HL-60/S4 (cell line): ENCODE data around the gene ALK.

Source experiments
- in situ Hi-C: fragments of 300-500 bp; cut with MboI; formaldehyde crosslinking; loops from 2 replicates; pipeline ENCODE4 v1.14.3; 2022; ENCODE audit warnings: low sequenced_read_pairs

Gene ALK

DNA sequence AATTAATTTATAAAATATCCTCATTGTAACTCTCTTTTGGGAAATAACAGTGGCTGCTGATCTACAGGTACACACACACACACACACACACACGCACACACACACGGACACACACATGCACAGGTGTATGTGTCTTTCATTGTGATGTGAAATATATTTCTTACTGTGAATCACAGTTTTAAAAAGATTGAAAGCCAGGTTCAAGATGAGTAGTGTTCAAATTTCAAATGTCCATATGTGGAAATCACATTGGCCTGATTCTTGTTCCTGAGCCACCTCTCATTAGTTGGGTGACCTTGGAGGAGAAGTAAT lies 372.4 kb downstream of the ALK start:
- in situ Hi-C loops, result no loop called here

GRCh38 chr2:29544917-29545316 lies 376.5 kb downstream of the ALK start:
- in situ Hi-C loops, result no loop called here

DNA sequence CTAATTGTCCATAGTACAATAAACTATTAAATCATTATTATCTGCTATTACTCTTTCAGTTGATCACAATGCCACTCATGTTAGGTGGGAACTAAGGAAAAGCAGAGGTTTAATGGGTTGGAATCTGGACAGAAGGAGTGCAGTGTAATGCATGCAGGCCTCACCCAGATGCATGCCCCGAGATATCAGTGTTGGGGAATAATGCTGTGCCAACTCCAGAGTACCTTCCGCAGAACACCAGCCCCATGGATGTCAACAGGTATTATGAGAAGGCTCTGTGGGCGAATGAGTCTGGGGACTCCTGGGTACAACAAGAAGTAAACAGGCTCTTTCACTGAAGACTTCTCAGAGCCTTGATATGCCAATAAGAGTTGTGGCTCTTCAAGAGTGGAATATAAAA lies 377.4 kb downstream of the ALK start:
- in situ Hi-C loops, result no loop called here

DNA sequence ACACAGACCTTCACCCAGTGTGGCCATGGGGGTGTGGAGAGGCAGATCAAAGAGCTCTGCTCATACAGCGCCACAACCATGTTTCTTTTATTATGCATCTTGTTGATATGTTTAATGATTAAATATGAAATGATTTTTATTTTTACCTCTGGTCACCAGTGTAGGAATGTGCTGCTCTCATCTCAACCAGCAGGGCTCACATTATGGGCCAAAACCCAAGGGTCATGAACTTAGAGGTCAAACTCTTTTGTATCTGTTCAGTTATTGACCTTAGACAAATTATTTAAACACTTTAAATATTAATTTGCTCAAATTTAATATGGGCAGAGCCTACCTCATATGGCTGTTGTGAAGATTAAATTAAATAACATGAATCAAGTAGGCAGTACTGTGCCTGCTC lies 386.2 kb downstream of the ALK start:
- in situ Hi-C loops, result no loop called here

DNA sequence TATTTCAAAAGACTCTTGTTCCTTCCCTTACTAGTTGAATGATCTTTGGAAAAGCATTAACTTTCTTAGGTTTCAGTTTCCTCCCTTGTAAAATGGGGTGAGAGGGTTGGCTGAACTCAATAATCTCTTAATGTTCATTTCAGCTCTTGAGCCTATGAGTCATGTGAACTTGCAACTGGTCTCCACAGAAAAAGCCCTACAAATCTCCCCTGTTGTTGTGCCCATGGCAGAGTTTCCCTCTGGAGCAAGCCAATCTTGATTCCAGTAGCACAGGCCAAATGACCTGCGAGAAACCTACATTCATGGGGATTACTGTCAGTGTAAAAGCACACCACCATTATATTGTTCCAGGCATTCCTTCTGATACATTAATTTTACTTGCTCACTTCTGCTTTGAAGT lies 388.9 kb downstream of the ALK start:
- in situ Hi-C loops, result no loop called here

- in situ Hi-C loops, result no loop called here
These were observed 389.8 kb downstream of the ALK start for GRCh38 chr2:29531626-29532025.

DNA sequence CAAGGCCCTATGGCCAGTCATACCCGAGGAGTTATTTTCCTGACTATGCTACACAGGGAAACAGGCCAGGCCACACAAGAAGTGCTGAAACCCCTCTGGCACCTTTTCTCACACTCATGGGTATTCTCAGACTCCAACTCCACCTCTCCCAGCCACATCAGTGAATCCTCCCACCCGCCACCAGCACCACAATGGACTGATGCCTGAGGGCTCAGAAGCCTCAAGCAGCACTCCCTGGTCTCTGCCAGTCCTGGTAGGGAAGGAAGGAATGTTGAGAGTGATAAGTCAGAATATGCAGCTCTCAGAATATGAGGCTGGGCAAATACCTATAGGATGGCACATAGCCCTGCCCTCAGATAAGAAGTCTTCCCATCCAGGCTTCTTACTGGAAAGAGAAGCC lies 391.1 kb downstream of the ALK start:
- in situ Hi-C loops, result no loop called here

GRCh38 chr2:29528891-29529520 lies 392.4 kb downstream of the ALK start:
- in situ Hi-C loops, result no loop called here

- in situ Hi-C loops, result no loop called here
These were observed 393.0 kb downstream of the ALK start for GRCh38 chr2:29528371-29528770.

DNA sequence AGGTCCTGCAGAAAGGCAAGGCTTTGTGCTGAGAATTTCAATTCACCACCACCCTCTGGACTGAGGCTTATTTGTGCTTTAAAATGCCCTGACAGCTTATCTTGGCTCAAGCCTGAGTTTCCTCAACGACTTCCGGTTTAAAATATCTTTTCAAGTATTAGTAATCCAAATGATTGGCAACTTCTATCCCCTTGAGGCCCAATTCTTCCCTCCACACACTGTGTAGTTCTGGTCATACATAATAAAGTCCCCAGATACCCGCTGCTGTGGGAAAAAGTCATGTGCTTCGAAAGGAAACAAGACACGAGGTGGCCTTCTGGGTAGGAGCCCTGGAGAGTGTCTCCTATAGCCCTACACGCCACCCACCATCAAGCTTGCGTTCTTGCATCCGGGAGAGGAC lies 393.4 kb downstream of the ALK start:
- in situ Hi-C loops, result no loop called here

DNA sequence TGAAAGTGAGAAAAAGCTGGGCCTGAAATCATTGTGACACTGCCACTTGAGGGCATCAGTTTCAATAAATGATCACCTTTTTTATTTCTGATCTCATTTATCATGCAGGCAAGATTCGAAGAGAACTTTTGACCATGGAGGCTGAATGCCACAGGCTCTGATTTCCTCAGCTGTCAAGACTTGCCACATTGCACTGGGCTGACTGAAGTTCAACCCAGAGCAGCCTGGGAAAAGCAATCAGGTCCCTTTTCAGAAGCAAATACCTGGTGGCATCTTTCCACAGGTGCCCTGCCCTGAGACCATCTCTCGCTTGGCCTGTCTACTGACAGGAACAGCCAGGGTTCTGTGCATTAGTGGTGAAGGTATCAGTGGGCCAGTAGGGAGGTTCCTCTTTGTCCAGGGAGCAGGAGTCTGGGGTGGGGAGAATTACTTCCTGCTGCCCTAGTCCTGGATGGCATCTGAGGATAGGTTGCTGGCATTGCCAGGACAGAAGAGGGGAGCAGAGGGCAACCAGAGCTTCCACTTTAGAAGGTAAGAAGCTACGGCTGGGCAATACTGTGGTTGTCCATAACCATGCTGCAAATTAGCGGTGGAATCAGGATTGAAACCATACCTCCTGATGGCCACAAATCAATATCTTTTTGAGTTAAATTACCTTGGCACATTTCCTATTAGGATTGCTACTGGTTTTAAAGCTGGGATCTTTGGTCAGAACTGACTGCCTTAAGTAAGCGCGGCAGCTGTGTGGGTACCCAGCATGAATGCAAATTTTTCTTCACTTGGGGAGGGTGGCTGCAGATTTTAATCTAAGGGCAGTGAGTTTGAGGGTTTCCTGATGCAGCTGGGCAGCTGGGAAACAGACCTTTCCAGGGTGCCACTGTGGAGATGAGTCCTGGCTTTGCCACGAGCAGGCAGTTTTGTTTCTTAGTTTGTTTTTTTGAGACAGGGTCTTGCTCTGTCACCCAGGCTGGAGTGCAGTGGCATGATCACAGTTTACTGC lies 394.5 kb downstream of the ALK start:
- in situ Hi-C loops, result no loop called here

DNA sequence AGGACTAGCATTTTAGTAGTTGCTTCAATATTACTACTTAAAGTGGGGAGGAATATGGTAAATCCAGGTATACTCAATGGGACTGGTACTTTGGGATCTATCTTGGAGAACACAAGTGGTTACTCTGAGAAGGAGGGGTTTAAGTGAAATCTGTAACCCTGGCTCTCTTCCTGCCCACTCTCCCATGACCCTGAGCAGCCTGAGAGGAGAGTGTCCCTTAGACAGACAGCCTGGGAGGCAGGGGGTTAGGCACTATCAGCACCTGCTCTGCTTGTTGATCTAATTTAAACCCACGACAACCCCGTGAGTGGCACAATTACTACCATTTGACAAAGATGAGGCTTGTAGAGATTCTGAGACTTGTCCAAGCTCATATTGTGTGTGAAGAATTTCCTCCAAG lies 395.5 kb downstream of the ALK start:
- in situ Hi-C loops, result no loop called here

DNA sequence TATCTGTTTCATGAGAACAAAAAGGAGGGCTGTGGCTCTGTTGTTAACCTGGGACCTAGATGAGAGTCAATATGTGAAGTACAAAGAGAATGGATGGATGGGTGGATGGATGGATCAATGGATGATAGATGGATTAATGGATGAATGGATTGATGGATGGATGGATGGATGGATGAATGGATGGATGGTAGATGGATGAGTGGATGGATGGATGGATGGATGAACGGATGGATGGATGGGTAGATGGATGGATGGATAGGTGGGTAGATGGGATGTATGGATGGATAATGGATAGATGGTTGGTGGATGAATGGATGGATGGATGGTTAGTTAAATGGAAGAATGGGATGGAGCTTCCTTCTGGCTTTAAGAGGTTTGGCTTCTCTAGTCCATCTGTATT lies 396.7 kb downstream of the ALK start:
- in situ Hi-C loops, result no loop called here

GRCh38 chr2:29522951-29523669 lies 398.3 kb downstream of the ALK start:
- in situ Hi-C loops, result no loop called here

GRCh38 chr2:29520001-29520400 lies 401.4 kb downstream of the ALK start:
- in situ Hi-C loops, result no loop called here

DNA sequence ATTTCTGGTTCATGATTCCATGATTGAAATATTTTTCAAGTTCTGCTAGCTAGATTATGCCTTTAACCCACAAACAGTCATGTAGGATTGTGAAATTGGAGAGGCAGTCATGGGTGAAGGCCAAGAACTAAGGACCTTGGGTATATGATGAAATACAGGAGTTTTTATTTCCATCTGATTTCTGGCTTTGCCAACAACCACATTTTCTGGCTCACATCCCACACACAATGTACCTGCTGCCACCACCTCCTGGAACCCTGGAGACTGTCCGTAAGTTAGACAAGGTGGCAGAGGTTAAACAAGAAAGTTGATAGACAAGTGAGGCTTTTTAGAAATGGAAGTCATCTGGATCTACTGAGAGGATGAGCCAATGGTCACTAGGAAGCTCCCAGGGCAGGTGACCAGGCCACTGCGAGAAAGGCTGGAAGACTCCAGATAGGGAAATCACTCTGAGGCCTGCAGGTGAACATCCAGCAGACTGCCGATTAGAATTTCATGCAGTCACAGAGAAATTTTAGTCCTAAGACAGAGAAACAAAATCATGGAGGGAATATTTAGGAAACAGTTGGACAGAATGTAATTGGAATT lies 402.0 kb downstream of the ALK start:
- in situ Hi-C loops, result no loop called here

- in situ Hi-C loops, result no loop called here
These were observed 402.6 kb downstream of the ALK start for GRCh38 chr2:29518646-29519337.

DNA sequence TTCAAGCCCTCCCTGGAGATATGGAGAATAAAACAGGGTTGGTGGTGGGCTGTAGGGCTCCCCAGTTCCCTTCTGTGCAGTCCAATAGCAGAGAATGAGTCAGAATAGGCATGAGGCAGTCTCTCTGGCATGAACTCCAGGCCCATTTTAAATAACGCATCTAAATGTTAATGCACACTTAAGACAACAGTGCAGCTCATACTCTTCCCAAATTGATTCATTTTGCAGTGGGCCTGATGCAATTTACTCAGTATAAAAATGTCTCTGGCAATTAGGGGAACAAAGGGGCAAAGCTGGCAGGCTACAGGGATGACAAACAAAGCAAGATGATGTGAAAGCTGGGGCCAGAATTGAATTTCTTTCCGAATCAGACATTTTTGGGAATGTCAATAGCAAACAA lies 403.4 kb downstream of the ALK start:
- in situ Hi-C loops, result no loop called here

- in situ Hi-C loops, result no loop called here
These were observed 404.0 kb downstream of the ALK start for GRCh38 chr2:29517413-29517812.

GRCh38 chr2:29516767-29517166 lies 404.6 kb downstream of the ALK start:
- in situ Hi-C loops, result no loop called here

DNA sequence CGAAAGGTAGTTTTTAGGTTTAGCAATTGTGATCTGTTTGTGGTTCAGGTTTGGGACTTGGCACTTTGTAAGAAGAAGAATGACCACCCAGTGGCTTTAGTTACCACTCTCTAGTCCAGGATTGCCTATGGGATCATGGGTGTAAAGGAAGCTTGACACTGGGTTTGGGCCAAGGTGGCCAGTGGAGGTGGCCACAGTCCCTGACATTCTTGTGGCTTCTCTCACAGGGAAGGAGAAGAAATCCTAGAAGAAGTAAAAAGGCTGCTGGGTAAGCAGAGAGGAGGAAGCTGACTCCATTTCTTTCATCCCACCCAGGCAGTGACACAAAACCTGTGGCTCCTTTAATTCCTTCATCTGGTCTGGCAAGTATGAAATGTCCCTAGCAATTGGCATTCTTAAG lies 411.5 kb downstream of the ALK start:
- in situ Hi-C loops, result no loop called here
